GM04504 (cell line): ENCODE data around the gene FRRS1.
"Not testable (repeated sequence)": the region's sequence is repeated elsewhere in the genome, so short reads cannot be mapped to it uniquely, and the experiment has no call there.

ENCODE experiments used
- DNase-seq: peaks from one replicate; pipeline ENCODE4 v3.0.0-alpha.2; 2012; ENCODE audit warnings: low read depth

FRRS1 gene

GRCh38 chr1:99766378-99766800 lies at the start of gene FRRS1:
TSS of gene FRRS1 (minus strand) at chr1:99766635. CDS start at chr1:99748768, 17,867 bp downstream.
- DNase-seq: peak; percentile 26

- DNase-seq: no peak
Observed at GRCh38 chr1:99814373-99814900, 48.0 kb upstream of the FRRS1 start.

DNA sequence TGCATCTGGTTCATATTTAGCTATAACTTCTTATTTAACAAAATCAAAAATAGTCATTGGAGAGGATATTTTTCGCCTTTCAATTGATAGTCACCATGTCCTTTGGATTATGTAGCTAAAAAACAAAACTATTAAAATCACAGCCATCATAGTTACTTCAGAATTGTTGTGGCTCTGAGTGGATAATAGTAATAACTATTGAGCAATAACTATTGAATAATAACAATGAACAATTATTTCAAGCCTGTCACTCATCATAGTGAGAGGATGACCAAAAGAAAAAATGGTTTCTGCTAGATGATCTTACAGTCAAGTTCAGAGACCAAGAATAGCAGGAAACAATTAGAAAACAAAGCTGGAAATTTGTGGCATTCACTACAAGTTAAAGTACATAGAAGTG lies 45.3 kb upstream of the FRRS1 start:
- no peak for DNase-seq

GRCh38 chr1:99811075-99811474 lies 44.6 kb upstream of the FRRS1 start:
- DNase-seq: no peak

GRCh38 chr1:99808391-99809115 lies 42.1 kb upstream of the FRRS1 start:
- peak; percentile 77 for DNase-seq

GRCh38 chr1:99806882-99807281 lies 40.4 kb upstream of the FRRS1 start:
- DNase-seq: no peak

GRCh38 chr1:99801584-99801983 lies 35.1 kb upstream of the FRRS1 start:
- DNase-seq: no peak

GRCh38 chr1:99793861-99794260 lies 27.4 kb upstream of the FRRS1 start:
- not testable (repeated sequence) for DNase-seq

DNA sequence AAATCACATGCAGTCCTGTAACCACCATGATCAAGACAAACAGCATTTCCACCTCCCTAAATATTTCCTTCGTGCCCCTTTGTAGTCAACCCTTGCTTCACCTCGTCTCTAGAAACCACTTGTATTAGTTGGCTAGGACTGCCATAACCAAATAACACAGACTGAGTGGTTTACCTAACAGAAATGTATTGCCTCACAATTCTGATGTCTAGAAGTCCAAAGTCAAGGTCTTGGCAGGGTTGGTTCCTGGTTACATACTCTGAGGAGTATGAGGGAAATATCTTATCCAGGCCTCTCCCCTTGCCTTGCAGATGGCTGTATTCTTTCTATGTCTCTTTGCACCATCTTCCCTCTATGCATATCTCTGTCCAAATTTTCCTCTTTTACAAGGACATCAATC lies 23.3 kb upstream of the FRRS1 start:
- DNase-seq: no peak

DNA sequence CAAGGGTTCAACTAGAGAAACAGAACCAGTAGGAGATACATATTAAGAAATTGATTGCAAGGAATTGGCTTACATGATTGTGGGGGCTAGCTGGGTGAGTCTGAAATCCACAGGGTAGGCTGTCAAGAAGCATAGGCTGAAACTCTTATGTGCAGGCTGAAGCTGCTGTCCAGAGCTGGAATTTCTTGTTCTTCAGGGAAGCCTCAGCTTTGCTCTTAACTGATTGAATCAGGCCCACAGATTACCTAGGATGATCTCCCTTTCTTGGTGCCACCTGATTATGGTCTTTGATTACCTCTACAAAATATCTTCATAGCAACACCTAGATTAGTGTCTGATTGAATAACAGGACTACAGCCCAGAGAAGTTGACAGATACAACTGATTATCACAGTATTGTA lies 22.5 kb upstream of the FRRS1 start:
- no peak for DNase-seq

DNA sequence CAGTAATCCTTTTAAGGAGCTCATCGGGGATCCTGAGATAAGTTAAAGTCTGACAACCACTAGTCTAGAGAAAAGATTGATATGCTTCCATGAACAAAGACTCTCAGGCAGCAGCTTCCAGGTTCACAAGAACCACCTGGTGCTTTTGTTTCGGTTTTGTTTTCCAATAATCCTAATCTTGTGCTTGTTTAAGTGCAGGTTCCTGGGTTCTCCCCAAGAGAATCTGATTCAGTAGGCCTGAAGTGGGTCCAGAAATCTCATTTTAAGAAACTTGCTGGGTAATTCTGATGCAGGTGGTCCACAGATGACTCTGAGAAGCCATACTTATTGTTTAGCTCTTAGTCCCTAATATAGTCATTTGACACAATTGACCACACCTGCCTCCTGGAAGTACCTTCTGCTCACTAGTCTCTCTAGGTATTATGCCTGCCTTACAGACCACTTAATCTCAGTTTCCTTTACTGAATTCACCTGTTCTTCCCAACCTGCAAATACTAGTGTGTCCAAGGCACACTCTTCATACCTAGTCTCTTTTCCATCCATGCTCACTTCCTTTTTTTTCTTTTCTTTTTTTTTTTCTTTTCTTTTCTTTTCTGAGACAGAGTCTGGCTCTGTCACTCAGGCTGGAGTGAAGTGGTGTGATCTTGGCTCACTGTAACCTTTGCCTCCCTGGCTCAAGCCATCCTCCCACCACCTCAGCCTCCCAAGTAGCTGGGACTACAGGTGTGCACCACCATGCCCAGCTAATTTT lies 20.5 kb upstream of the FRRS1 start:
- DNase-seq: no peak

- DNase-seq: no peak
Observed at GRCh38 chr1:99784809-99785255, 18.4 kb upstream of the FRRS1 start.

- DNase-seq: no peak
Observed at GRCh38 chr1:99784143-99784542, 17.7 kb upstream of the FRRS1 start.

DNA sequence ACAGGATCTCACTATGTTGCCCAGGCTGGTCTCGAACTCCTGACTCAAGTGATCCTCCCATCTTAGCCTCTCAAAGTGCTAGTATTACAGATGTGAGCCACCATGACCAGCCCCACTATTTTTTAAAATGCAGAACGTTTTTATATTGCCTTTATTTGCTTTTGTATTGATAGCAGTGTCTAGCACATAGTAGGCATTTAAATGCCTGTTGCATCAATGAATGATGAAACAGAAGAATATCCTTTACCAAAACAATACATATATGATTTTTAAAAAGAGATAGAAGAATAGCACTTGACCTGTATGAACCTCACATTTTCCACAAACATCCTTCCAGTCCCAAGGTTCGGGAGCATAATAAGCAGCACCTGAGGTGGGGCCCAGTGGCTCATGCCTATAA lies 16.5 kb upstream of the FRRS1 start:
- no peak for DNase-seq

DNA sequence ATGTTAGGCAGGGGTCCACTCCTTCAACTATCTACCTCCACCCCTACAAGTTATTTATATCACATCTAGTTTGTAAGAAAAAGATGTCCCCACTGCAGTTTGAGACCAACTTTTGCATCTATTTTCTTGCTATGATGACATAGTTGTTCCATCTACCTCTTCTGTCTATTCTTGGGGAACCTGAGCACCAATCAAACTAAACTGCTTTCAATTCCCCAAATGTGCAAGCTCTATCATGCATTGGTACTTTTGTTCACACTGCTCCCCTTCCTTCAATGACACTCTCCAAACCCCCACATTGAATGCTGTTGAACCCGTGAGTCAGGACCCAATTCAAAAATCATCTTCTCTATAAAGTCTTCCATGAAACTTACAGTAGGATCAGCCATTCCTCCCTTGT lies 16.0 kb upstream of the FRRS1 start:
- no peak for DNase-seq

DNA sequence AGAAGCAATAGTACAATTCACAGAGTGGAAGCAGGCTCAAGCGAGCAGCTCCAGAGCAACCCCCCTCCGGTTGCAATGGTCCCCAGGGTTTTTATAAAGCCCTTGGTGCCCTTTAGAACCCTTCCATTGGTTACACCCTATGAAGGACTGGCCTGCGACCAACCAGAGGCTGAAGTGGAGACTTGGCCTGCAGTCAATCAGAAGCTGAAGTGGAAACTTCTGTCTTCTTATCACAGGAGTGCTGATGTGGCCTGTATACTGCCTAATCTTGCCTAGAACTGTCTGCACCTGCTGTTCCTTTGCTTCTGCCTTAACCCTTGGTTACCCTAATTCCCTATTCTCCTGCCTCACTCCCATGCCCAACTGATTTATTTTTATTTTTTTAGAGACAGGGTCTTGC lies 15.4 kb upstream of the FRRS1 start:
- DNase-seq: no peak

- no peak for DNase-seq
Observed at GRCh38 chr1:99777752-99778151, 11.3 kb upstream of the FRRS1 start.

GRCh38 chr1:99776120-99776519 lies 9.7 kb upstream of the FRRS1 start:
- DNase-seq: no peak

DNA sequence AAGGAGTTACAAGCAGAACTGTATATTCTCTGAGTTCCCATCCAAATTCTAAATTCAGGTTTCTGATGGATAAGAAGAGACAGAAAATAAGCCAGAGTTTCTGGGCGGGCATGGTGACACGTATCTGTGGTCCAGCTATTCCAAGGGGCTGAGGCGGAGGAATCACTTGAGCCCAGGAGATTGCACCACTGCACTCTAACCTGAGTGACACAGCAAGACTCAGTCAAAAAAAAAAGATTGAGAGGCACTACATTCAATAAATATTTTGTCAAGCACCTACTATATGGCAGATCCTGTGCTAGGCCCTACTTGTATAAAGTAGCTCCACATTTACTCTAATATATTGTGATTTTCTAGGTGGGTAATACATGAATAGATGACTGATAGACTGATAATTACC lies 6.4 kb upstream of the FRRS1 start:
- no peak for DNase-seq

GRCh38 chr1:99771513-99771918 lies 5.1 kb upstream of the FRRS1 start:
- no peak for DNase-seq

- no peak for DNase-seq
Observed at GRCh38 chr1:99768524-99769245, 2.2 kb upstream of the FRRS1 start.

DNA sequence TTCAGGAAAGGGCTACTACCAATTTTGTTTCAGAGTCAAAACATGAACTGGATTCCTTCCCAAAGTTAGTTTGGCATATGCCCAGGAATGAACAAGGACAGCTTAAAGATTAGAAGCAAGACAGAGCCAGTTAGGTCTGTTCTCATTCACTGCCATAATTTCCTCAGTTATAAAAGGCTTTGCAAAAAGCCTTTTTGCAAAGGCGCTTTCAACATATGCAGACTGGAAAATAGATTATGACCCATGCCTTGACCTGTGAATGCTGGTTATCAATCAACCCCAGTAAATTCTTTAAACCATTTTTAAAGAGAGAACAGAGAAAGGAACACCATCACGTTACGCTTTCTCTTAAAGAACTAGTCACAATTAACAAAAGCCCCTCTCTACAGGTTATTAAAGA lies 1.7 kb upstream of the FRRS1 start:
- no peak for DNase-seq

DNA sequence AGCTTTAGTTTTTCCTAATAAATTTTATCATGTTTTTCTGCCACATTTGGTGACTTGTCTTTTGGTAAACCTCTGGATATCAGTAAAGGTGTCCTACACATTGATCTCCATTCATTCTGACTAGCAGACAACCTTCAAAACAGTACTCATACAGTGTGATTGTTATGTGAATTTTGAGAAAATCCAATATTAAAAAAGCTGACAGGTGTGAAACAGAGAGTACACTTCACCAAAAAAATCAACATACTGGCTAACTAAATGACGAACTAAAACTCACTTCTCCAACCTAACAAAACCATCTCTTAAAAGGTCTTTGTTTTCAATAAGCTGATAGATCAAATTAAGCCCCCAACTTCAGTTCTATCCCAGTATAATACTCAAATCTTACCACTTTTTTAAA lies 1.5 kb downstream of the FRRS1 start:
- DNase-seq: no peak
